ENCODE results near the gene ZIM2. TPM values are rescaled to one million over a fixed set of nuclear protein-coding genes. Genes with fewer than 3 reads are reported as not detected.

The ZIM2 gene
- total RNA-seq, 1 donor from 2014 or later = not detected

GRCh38 chr19:56839652-56840450, 675 bp downstream of the ZIM2 start:
- DNase-seq (ENCODE audit: low read depth in 2 of 2) = peak; percentile 28 to 30

GRCh38 chr19:56838909-56839651, 1.4 kb downstream of the ZIM2 start:
- peak; percentile 45 for DNase-seq (ENCODE audit: low read depth in 2 of 2)

GRCh38 chr19:56838024-56838908, 2.3 kb downstream of the ZIM2 start:
- DNase-seq (ENCODE audit: low read depth in 2 of 2) = no peak

- DNase-seq (ENCODE audit: low read depth in 2 of 2) = no peak
Observed at GRCh38 chr19:56837492-56838023, 3.0 kb downstream of the ZIM2 start.

GRCh38 chr19:56837004-56837403, 3.5 kb downstream of the ZIM2 start:
- no peak for DNase-seq (ENCODE audit: low read depth in 2 of 2)

- no peak for DNase-seq (ENCODE audit: low read depth in 2 of 2)
Observed at GRCh38 chr19:56836059-56836458, 4.5 kb downstream of the ZIM2 start.

GRCh38 chr19:56835401-56835800, 5.1 kb downstream of the ZIM2 start:
- no peak for DNase-seq (ENCODE audit: low read depth in 2 of 2)

- DNase-seq (ENCODE audit: low read depth in 2 of 2) = no peak
Observed at GRCh38 chr19:56834564-56835375, 5.8 kb downstream of the ZIM2 start.

GRCh38 chr19:56832352-56832928, 8.1 kb downstream of the ZIM2 start:
- DNase-seq (ENCODE audit: low read depth in 2 of 2) = no peak

- no peak for DNase-seq (ENCODE audit: low read depth in 2 of 2)
Observed at GRCh38 chr19:56831255-56831654, 9.3 kb downstream of the ZIM2 start.

- DNase-seq (ENCODE audit: low read depth in 2 of 2) = no peak
Observed at GRCh38 chr19:56829596-56829995, 10.9 kb downstream of the ZIM2 start.

GRCh38 chr19:56827708-56828107, 12.8 kb downstream of the ZIM2 start:
- DNase-seq (ENCODE audit: low read depth in 2 of 2) = no peak

GRCh38 chr19:56823956-56824355, 16.6 kb downstream of the ZIM2 start:
- no peak for DNase-seq (ENCODE audit: low read depth in 2 of 2)

- no peak for DNase-seq (ENCODE audit: low read depth in 2 of 2)
Observed at GRCh38 chr19:56823417-56823816, 17.1 kb downstream of the ZIM2 start.

- no peak for DNase-seq (ENCODE audit: low read depth in 2 of 2)
Observed at GRCh38 chr19:56822755-56823154, 17.8 kb downstream of the ZIM2 start.

GRCh38 chr19:56821675-56822074, 18.9 kb downstream of the ZIM2 start:
- no peak for DNase-seq (ENCODE audit: low read depth in 2 of 2)

GRCh38 chr19:56821209-56821608, 19.3 kb downstream of the ZIM2 start:
- no peak for DNase-seq (ENCODE audit: low read depth in 2 of 2)

- no peak for DNase-seq (ENCODE audit: low read depth in 2 of 2)
Observed at GRCh38 chr19:56819166-56819565, 21.4 kb downstream of the ZIM2 start.

GRCh38 chr19:56814656-56815055, 25.9 kb downstream of the ZIM2 start:
- DNase-seq (ENCODE audit: low read depth in 2 of 2) = no peak

GRCh38 chr19:56813531-56813930, 27.0 kb downstream of the ZIM2 start:
- DNase-seq (ENCODE audit: low read depth in 2 of 2) = no peak

Data from dermis microvascular lymphatic vessel endothelial cell (primary cell).